Panc1 (cell line): Measurements from ENCODE around the gene TPPP. TPM values are rescaled to one million over a fixed set of nuclear protein-coding genes. Genes with fewer than 3 reads are reported as not detected.

Experiments used
- ATAC-seq: fragments of 200-7000 bp; cut with Tn5 transposase; 2 replicates; pipeline ENCODE4 v1.9.1; 2020; ENCODE audit warnings: mild to moderate bottlenecking, moderate library complexity
- BruUV-seq: library from RNA; stranded (reverse); fragments of 400-500 nt; replicated peaks from 2 replicates; lab custom pipeline; 2021; lab: Mats Ljungman, UMichigan
- CTCF ChIA-PET: fragments of 300-600 bp; sonication (Branson Sonifier 250); formaldehyde crosslinking; loops from one replicate; lab custom pipeline; 2022; ENCODE audit warnings: antibody characterized with exemption; lab: Charles Lee
- POLR2A ChIA-PET: fragments of 300-600 bp; sonication (Branson Sonifier 250); formaldehyde crosslinking; loops from one replicate; lab custom pipeline; 2022; ENCODE audit warnings: antibody characterized with exemption; lab: Charles Lee
- DNase-seq: peaks from one replicate; pipeline ENCODE4 v3.0.0-alpha.2; 2010; ENCODE audit warnings: low read depth, low spot score
- H3K27ac ChIP-seq: 2 replicates; pipeline ENCODE4 v1.5.1; 2011; ENCODE audit warnings: mild to moderate bottlenecking, low read length, inconsistent platforms
- H3K27me3 ChIP-seq: fragments of 200-500 bp; sonication (Bioruptor generic); 2 replicates; pipeline ENCODE4 v1.6.0; 2014; ENCODE audit warnings: low read length, inconsistent platforms; ENCODE audit not compliant: control insufficient read depth, insufficient read depth
- H3K36me3 ChIP-seq: fragments of 200-500 bp; sonication (Bioruptor generic); 2 replicates; pipeline ENCODE4 v1.5.1; 2014; ENCODE audit warnings: inconsistent platforms, mild to moderate bottlenecking, low read length, moderate library complexity; ENCODE audit not compliant: control insufficient read depth, insufficient read depth
- H3K4me1 ChIP-seq: 2 replicates; pipeline ENCODE4 v1.5.1; 2011; ENCODE audit warnings: inconsistent platforms, mild to moderate bottlenecking, low read length, moderate library complexity; ENCODE audit not compliant: control insufficient read depth, insufficient read depth
- H3K4me3 ChIP-seq, 2 experiments: 2 replicates each; pipeline ENCODE4 v1.5.1; 2011 to 2012; ENCODE audit warnings: low read depth in 2 of 2, low read length in 2 of 2, mild to moderate bottlenecking in 2 of 2, inconsistent platforms in 1 of 2, moderate library complexity in 1 of 2
- H3K9me3 ChIP-seq: fragments of 200-500 bp; sonication (Bioruptor generic); 2 replicates; pipeline ENCODE4 v1.5.1; 2014; ENCODE audit warnings: low read depth, mild to moderate bottlenecking, inconsistent platforms, low read length, moderate library complexity; ENCODE audit not compliant: control insufficient read depth, insufficient read depth
- POLR2AphosphoS5 ChIP-seq: IDR thresholded peaks from 2 replicates; pipeline ENCODE4 v1.6.1; 2012; ENCODE audit warnings: mild to moderate bottlenecking, low read depth, low read length, moderate library complexity
- SIN3A ChIP-seq: IDR thresholded peaks from 2 replicates; pipeline ENCODE4 v1.6.1; 2012; ENCODE audit warnings: low read depth, mild to moderate bottlenecking, low read length, moderate library complexity, borderline replicate concordance; ENCODE audit not compliant: insufficient read depth
- TCF7L2 ChIP-seq: IDR thresholded peaks from 2 replicates; pipeline ENCODE4 v1.6.1; 2011; ENCODE audit warnings: mild to moderate bottlenecking, low read depth, low read length, inconsistent platforms
- in situ Hi-C: cut with HindIII; loops from 2 replicates; pipeline ENCODE4 v1.10.0; 2016; ENCODE audit warnings: low sequenced_read_pairs, low pct_unique_long_range_greater_than_20kb
- intact Hi-C: fragments of 100-400 bp; cut with micrococcal nuclease; formaldehyde crosslinking; loops from one replicate; pipeline ENCODE4 v1.10.0; 2022; ENCODE audit not compliant: unreplicated experiment
- total RNA-seq: library from RNA; stranded (reverse); gene quantifications from one replicate; pipeline ENCODE4 v1.2.1, GENCODE V29; 2021; ENCODE audit not compliant: unreplicated experiment
- TF ChIP-seq, protein P1 (sequence below), 2 experiments: IDR thresholded peaks; 2 replicates each; pipeline ENCODE4 v1.6.1; 2011 to 2012; ENCODE audit warnings: low read depth in 2 of 2, control low read depth in 1 of 2, low read length in 1 of 2, mild to moderate bottlenecking in 1 of 2, moderate library complexity in 1 of 2; ENCODE audit not compliant: insufficient read depth in 1 of 2
- TF ChIP-seq, protein P2 (sequence below): fragments of 450-650 bp; IDR thresholded peaks from 2 replicates; pipeline ENCODE4 v1.5.1; 2017; ENCODE audit warnings: mild to moderate bottlenecking

Gene TPPP
- total RNA-seq, 1 experiment from 2014 or later = 0.98 TPM

DNA sequence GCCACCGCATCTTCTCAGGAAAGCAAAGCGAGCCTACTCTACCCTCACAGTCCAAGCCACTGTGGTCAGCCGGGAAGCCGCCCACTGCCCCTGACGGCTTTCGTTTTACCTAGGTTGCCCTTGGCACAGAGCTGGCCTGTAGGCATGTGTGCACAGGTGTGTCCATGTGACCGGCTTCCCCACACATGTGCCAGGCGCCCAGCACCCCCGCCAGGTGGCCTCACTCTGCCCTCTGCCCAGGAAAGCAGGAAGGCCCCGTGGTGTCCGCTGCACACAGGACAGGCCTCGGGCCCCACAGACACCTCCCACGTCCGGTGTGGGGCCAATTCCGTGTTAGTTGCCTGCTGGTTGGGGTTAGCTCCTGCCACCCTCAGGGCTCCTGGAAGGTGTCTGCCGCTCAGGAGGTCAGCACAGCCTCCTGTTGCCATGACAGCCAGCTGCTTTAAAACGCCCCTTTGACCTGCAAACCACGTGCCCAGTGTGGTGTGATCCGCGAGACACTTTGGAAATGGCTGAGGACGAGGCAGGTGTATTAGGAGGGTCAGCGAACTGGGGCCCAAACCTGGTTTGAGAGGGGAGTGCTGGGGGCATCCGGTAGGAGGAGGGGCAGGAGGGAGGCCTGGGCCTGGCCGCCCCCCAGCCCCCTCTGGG lies 28.7 kb downstream of the TPPP start:
- H3K4me1 ChIP-seq = peaks cover 6% of the 10 kb centered on the region
- DNase-seq (no peak), ATAC-seq (0 out of 2 replicates have a peak, but pooled peaks have one; percentile 5)
- TF ChIP-seq SIN3A = no peak
- TF ChIP-seq TCF7L2 = no peak
- TF ChIP-seq, protein P1, sequence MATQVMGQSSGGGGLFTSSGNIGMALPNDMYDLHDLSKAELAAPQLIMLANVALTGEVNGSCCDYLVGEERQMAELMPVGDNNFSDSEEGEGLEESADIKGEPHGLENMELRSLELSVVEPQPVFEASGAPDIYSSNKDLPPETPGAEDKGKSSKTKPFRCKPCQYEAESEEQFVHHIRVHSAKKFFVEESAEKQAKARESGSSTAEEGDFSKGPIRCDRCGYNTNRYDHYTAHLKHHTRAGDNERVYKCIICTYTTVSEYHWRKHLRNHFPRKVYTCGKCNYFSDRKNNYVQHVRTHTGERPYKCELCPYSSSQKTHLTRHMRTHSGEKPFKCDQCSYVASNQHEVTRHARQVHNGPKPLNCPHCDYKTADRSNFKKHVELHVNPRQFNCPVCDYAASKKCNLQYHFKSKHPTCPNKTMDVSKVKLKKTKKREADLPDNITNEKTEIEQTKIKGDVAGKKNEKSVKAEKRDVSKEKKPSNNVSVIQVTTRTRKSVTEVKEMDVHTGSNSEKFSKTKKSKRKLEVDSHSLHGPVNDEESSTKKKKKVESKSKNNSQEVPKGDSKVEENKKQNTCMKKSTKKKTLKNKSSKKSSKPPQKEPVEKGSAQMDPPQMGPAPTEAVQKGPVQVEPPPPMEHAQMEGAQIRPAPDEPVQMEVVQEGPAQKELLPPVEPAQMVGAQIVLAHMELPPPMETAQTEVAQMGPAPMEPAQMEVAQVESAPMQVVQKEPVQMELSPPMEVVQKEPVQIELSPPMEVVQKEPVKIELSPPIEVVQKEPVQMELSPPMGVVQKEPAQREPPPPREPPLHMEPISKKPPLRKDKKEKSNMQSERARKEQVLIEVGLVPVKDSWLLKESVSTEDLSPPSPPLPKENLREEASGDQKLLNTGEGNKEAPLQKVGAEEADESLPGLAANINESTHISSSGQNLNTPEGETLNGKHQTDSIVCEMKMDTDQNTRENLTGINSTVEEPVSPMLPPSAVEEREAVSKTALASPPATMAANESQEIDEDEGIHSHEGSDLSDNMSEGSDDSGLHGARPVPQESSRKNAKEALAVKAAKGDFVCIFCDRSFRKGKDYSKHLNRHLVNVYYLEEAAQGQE (IDR thresholded peaks at IDR 0.05; ENCODE audit: insufficient read depth in 1 of 2, low read depth in 2 of 2, low read length in 1 of 2) = no peak
- TF ChIP-seq, protein P2, sequence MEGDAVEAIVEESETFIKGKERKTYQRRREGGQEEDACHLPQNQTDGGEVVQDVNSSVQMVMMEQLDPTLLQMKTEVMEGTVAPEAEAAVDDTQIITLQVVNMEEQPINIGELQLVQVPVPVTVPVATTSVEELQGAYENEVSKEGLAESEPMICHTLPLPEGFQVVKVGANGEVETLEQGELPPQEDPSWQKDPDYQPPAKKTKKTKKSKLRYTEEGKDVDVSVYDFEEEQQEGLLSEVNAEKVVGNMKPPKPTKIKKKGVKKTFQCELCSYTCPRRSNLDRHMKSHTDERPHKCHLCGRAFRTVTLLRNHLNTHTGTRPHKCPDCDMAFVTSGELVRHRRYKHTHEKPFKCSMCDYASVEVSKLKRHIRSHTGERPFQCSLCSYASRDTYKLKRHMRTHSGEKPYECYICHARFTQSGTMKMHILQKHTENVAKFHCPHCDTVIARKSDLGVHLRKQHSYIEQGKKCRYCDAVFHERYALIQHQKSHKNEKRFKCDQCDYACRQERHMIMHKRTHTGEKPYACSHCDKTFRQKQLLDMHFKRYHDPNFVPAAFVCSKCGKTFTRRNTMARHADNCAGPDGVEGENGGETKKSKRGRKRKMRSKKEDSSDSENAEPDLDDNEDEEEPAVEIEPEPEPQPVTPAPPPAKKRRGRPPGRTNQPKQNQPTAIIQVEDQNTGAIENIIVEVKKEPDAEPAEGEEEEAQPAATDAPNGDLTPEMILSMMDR = no peak
- no peak for TF ChIP-seq POLR2AphosphoS5
- ChIA-PET CTCF (no interaction called here), POLR2A (no interaction called here)
- H3K9me3 ChIP-seq = no peaks in the 10 kb centered on the region
- BruUV-seq = no TSS peak
- in situ Hi-C loops = no loop called here
- no peak overlapping the region for H3K4me3 ChIP-seq
- H3K27ac ChIP-seq = no peak overlapping the region
- H3K27me3 ChIP-seq = no peaks in the 10 kb centered on the region
- intact Hi-C loops = no loop called here
- H3K36me3 ChIP-seq = no peaks in the 10 kb centered on the region; the same call in 1 of the 2 replicates

DNA sequence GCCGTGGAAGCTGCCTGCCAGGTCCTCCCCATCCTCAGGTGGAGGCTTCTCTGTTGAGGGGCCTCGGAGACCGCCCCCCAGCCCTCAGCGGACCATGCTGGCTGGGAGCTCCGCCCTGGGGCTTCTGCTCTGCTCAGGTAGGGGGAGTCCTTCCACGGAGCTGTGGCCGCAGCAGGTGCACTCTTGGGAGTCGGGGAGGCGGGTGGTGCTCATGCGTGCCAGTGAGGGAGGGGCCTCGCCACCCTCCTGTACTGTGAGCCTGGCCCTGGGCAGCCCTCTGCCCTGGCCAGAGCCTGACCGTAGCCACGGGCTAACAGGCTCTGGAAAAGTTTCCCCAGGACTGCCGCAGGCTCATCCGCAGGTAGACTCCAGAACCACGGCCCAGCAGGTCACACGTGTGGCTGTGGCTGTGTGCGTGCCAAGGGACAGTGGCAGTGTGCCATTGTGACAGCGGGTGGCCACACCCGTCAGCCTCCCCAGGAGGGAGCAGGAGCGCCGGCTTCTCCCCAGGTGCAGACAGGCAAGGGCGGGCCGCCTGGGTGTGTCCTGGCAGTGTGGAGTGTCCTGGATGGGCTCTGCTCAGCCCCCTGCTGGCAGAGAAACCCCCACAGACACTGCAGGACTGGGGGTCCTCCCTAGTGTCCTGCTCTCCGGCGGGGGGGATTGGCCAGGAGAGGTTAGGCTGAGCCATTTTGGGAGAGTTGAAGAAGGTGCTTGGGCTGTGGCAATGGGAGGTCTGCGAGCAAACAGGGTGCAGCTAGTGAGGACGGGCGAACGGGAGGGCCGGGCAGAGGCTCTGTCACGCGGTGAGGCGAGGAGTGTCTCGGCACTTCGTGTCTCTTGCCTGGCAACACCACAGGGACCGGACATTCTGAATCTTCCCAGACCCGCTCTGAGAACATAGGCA lies 29.5 kb downstream of the TPPP start:
- H3K4me1 ChIP-seq = no peaks in the 10 kb centered on the region
- ATAC-seq = peak; percentile 30
- ChIA-PET POLR2A (no interaction called here), CTCF (no interaction called here)
- no TSS peak for BruUV-seq
- TF ChIP-seq, protein P2 = no peak
- TF ChIP-seq TCF7L2 (no peak), SIN3A (no peak), POLR2AphosphoS5 (no peak)
- TF ChIP-seq, protein P1 (IDR thresholded peaks at IDR 0.05; ENCODE audit: insufficient read depth in 1 of 2, low read depth in 2 of 2, low read length in 1 of 2) = no peak
- H3K27me3 ChIP-seq = no peaks in the 10 kb centered on the region
- H3K9me3 ChIP-seq = no peaks in the 10 kb centered on the region
- no peak overlapping the region for H3K4me3 ChIP-seq
- no peak for DNase-seq
- H3K27ac ChIP-seq = no peak overlapping the region
- intact Hi-C loops = no loop called here
- H3K36me3 ChIP-seq = no peaks in the 10 kb centered on the region; the same call in 1 of the 2 replicates
- in situ Hi-C loops = no loop called here
